ENCODE measurements around the gene GAS7. TPM values are rescaled to one million over a fixed set of nuclear protein-coding genes. Genes with fewer than 3 reads are reported as not detected.

GAS7 gene
- total RNA-seq, 2 donors from 2014 or later: 10.3 to 144 TPM

GRCh38 chr17:9968008-9968407 lies 230.4 kb downstream of the GAS7 start:
- no peaks in the 10 kb centered on the region for H3K36me3 ChIP-seq
- intact Hi-C loops (cut with DNase I): loop anchor here (5.0 to 10.0 kb wide), 2 partner anchors 259 to 647 kb away; no protein-coding TSS in a partner anchor
- no peaks in the 10 kb centered on the region for H3K27me3 ChIP-seq (replicated peaks; ENCODE audit: insufficient read depth)
- no peaks in the 10 kb centered on the region for H3K9me3 ChIP-seq
- no peak overlapping the region for H3K27ac ChIP-seq
- H3K4me1 ChIP-seq (replicated peaks): no peaks in the 10 kb centered on the region
- no peak overlapping the region for H3K4me3 ChIP-seq
- DNase-seq (ENCODE audit: low spot score): no peak
- TF ChIP-seq POLR2A (IDR thresholded peaks at IDR 0.05) (no peak), CTCF (IDR thresholded peaks at IDR 0.05) (no peak), POLR2AphosphoS5 (IDR thresholded peaks at IDR 0.05) (no peak)
- WGBS: 90% methylated on average over 4 of the region's 5 CpGs

GRCh38 chr17:9959377-9959981 lies 238.9 kb downstream of the GAS7 start:
- TF ChIP-seq CTCF (IDR thresholded peaks at IDR 0.05) (peak in 3 of 4 experiments; percentile 28 to 58 (median 51)), POLR2A (IDR thresholded peaks at IDR 0.05) (no peak)
- WGBS: 8% methylated on average over 22 of the region's 22 CpGs
- DNase-seq (ENCODE audit: low spot score): peak; percentile 19
- Histone ChIP-seq H3K4me3 (no peak overlapping the region), H3K36me3 (no peaks in the 10 kb centered on the region), H3K4me1 (replicated peaks) (no peaks in the 10 kb centered on the region), H3K27ac (no peak overlapping the region), H3K27me3 (replicated peaks; ENCODE audit: insufficient read depth) (no peaks in the 10 kb centered on the region), H3K9me3 (no peaks in the 10 kb centered on the region)
- intact Hi-C loops (cut with DNase I): no loop called here

GRCh38 chr17:9958586-9959281 lies 239.7 kb downstream of the GAS7 start:
- Histone ChIP-seq H3K9me3 (no peaks in the 10 kb centered on the region), H3K4me3 (no peak overlapping the region), H3K4me1 (replicated peaks) (no peaks in the 10 kb centered on the region), H3K27ac (no peak overlapping the region), H3K36me3 (no peaks in the 10 kb centered on the region), H3K27me3 (replicated peaks; ENCODE audit: insufficient read depth) (no peaks in the 10 kb centered on the region)
- WGBS: 40% methylated on average over 19 of the region's 19 CpGs
- TF ChIP-seq CTCF (IDR thresholded peaks at IDR 0.05): no peak
- no peak for TF ChIP-seq POLR2AphosphoS5 (IDR thresholded peaks at IDR 0.05)
- TF ChIP-seq POLR2A (IDR thresholded peaks at IDR 0.05): no peak
- no peak for DNase-seq (ENCODE audit: low spot score)
- intact Hi-C loops (cut with DNase I): no loop called here

GRCh38 chr17:9957244-9957643 lies 241.2 kb downstream of the GAS7 start:
- Histone ChIP-seq H3K36me3 (no peaks in the 10 kb centered on the region), H3K9me3 (no peaks in the 10 kb centered on the region), H3K27ac (no peak overlapping the region), H3K4me3 (no peak overlapping the region), H3K27me3 (replicated peaks; ENCODE audit: insufficient read depth) (no peaks in the 10 kb centered on the region), H3K4me1 (replicated peaks) (no peaks in the 10 kb centered on the region)
- intact Hi-C loops (cut with DNase I): no loop called here
- no peak for DNase-seq (ENCODE audit: low spot score)
- TF ChIP-seq POLR2AphosphoS5 (IDR thresholded peaks at IDR 0.05) (no peak), POLR2A (IDR thresholded peaks at IDR 0.05) (no peak), CTCF (IDR thresholded peaks at IDR 0.05) (no peak)
- 90% methylated on average over 8 of the region's 8 CpGs for WGBS

All from prostate gland (tissue), 2 donors.